OCI-LY7 (cell line): ENCODE data around the gene ERC1.

ENCODE experiments used
- EZH2phosphoT487 ChIP-seq: fragments of 200-600 bp; sonication (generic); IDR thresholded peaks from 2 replicates; pipeline ENCODE4 v1.6.1; 2018; ENCODE audit warnings: low read depth, borderline replicate concordance, mild to moderate bottlenecking, mixed run types, antibody characterized with exemption, low read length, moderate library complexity, mixed read lengths
- TF ChIP-seq, protein P1 (sequence below): fragments of 200-600 bp; sonication (generic); conservative IDR thresholded peaks from 2 replicates; pipeline ENCODE4 v1.5.1; 2014; ENCODE audit warnings: mild to moderate bottlenecking, antibody characterized with exemption, low read length, moderate library complexity, mixed read lengths

DNA sequence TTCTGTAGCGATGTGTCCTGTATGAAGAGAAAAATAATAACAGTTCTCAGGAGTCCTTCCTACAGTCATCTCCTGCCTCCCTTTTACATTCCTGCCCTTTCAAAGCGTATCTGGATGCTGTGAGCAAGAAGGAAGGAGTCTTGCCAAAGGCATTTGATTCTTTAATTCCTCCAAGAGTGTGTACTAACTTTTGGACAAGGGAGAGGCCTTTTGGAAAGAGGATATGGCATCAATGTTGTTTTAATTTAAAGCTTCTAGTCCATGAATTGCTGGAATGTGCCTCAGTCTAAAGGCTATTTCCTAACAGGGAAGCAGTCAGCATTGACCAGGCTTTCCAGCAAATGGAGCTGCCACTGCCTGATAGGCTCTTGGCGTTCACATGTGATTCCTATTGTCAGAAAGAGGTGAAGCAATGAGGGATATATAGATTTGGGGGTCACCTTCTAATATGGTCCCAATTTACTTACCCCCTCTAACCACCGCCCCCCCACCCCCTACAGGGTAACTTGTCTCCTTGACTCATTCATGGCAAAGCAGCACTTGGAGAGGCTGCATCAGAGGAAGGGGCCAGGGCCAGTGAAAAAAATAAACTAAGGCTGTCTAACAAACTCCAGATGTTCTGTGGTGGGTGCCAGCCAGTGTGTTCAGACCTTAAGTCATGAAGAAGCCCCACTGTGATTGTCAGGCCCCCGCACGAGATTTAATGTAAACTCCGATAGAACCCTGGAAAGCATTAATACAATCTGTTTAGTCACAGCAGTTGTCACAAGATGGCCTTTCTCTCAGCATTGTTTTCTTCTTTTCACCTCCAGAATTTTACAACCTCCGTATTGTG lies 383.1 kb downstream of the ERC1 start:
- TF ChIP-seq, protein P1, sequence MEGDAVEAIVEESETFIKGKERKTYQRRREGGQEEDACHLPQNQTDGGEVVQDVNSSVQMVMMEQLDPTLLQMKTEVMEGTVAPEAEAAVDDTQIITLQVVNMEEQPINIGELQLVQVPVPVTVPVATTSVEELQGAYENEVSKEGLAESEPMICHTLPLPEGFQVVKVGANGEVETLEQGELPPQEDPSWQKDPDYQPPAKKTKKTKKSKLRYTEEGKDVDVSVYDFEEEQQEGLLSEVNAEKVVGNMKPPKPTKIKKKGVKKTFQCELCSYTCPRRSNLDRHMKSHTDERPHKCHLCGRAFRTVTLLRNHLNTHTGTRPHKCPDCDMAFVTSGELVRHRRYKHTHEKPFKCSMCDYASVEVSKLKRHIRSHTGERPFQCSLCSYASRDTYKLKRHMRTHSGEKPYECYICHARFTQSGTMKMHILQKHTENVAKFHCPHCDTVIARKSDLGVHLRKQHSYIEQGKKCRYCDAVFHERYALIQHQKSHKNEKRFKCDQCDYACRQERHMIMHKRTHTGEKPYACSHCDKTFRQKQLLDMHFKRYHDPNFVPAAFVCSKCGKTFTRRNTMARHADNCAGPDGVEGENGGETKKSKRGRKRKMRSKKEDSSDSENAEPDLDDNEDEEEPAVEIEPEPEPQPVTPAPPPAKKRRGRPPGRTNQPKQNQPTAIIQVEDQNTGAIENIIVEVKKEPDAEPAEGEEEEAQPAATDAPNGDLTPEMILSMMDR, result no peak
- TF ChIP-seq EZH2phosphoT487, result no peak
